ENCODE data around the gene MXD3.

The MXD3 gene

GRCh38 chr5:177332896-177333260 is 21.2 kb upstream of the MXD3 start:
- no peak for TF ChIP-seq REST (IDR thresholded peaks at IDR 0.05; ENCODE audit: insufficient read depth in 1 of 2, low read depth in 2 of 2, low read length in 2 of 2)
- no peak for TF ChIP-seq TAF1 (IDR thresholded peaks at IDR 0.05; ENCODE audit: borderline replicate concordance, insufficient read depth, low read length)
- no peak for TF ChIP-seq FOXP2 (optimal IDR thresholded peaks at IDR 0.05; ENCODE audit: borderline replicate concordance, extremely low read depth, extremely low read length, insufficient read depth)
- no peak for TF ChIP-seq SIN3A (IDR thresholded peaks at IDR 0.05; ENCODE audit: borderline replicate concordance, insufficient read depth, low read length)
- TF ChIP-seq POLR2AphosphoS5 (IDR thresholded peaks at IDR 0.05; ENCODE audit: low read depth, low read length) = no peak

GRCh38 chr5:177332031-177332895 is 20.6 kb upstream of the MXD3 start:
- TF ChIP-seq FOXP2 (optimal IDR thresholded peaks at IDR 0.05; ENCODE audit: borderline replicate concordance, extremely low read depth, extremely low read length, insufficient read depth) (no peak), POLR2AphosphoS5 (IDR thresholded peaks at IDR 0.05; ENCODE audit: low read depth, low read length) (no peak), REST (IDR thresholded peaks at IDR 0.05; ENCODE audit: insufficient read depth in 1 of 2, low read depth in 2 of 2, low read length in 2 of 2) (no peak), SIN3A (IDR thresholded peaks at IDR 0.05; ENCODE audit: borderline replicate concordance, insufficient read depth, low read length) (no peak), TAF1 (IDR thresholded peaks at IDR 0.05; ENCODE audit: borderline replicate concordance, insufficient read depth, low read length) (no peak)

GRCh38 chr5:177330991-177331842 is 19.5 kb upstream of the MXD3 start:
- no peak for TF ChIP-seq TAF1 (IDR thresholded peaks at IDR 0.05; ENCODE audit: borderline replicate concordance, insufficient read depth, low read length)
- no peak for TF ChIP-seq REST (IDR thresholded peaks at IDR 0.05; ENCODE audit: insufficient read depth in 1 of 2, low read depth in 2 of 2, low read length in 2 of 2)
- no peak for TF ChIP-seq FOXP2 (optimal IDR thresholded peaks at IDR 0.05; ENCODE audit: borderline replicate concordance, extremely low read depth, extremely low read length, insufficient read depth)
- no peak for TF ChIP-seq SIN3A (IDR thresholded peaks at IDR 0.05; ENCODE audit: borderline replicate concordance, insufficient read depth, low read length)
- no peak for TF ChIP-seq POLR2AphosphoS5 (IDR thresholded peaks at IDR 0.05; ENCODE audit: low read depth, low read length)

GRCh38 chr5:177329883-177330282 is 18.2 kb upstream of the MXD3 start:
- TF ChIP-seq TAF1 (IDR thresholded peaks at IDR 0.05; ENCODE audit: borderline replicate concordance, insufficient read depth, low read length) = no peak
- TF ChIP-seq REST (IDR thresholded peaks at IDR 0.05; ENCODE audit: insufficient read depth in 1 of 2, low read depth in 2 of 2, low read length in 2 of 2) = no peak
- TF ChIP-seq POLR2AphosphoS5 (IDR thresholded peaks at IDR 0.05; ENCODE audit: low read depth, low read length) = no peak
- TF ChIP-seq FOXP2 (optimal IDR thresholded peaks at IDR 0.05; ENCODE audit: borderline replicate concordance, extremely low read depth, extremely low read length, insufficient read depth) = no peak
- TF ChIP-seq SIN3A (IDR thresholded peaks at IDR 0.05; ENCODE audit: borderline replicate concordance, insufficient read depth, low read length) = no peak

Measured in PFSK-1 (cell line).